Kidney epithelial cell (primary cell): ENCODE results near the gene ANKRD40. TPM values are rescaled to one million over a fixed set of nuclear protein-coding genes. Genes with fewer than 3 reads are reported as not detected.

Source experiments
- DNase-seq: peaks from one replicate; pipeline ENCODE4 v3.0.0-alpha.2; 2010; ENCODE audit warnings: low read depth
- H3K27me3 ChIP-seq: 2 replicates; pipeline ENCODE4 v1.6.0; 2011; ENCODE audit warnings: low read length; ENCODE audit not compliant: control insufficient read depth, insufficient read depth
- H3K36me3 ChIP-seq: 2 replicates; pipeline ENCODE4 v1.5.1; 2011; ENCODE audit warnings: low read length; ENCODE audit not compliant: control insufficient read depth, insufficient read depth
- H3K4me3 ChIP-seq: 2 replicates; pipeline ENCODE4 v1.5.1; 2011; ENCODE audit warnings: low read depth, mild to moderate bottlenecking, control low read depth, low read length
- CTCF ChIP-seq: IDR thresholded peaks from 2 replicates; pipeline ENCODE4 v1.5.1; 2011; ENCODE audit warnings: mild to moderate bottlenecking, moderate library complexity, low read length, control low read depth, inconsistent platforms; ENCODE audit not compliant: insufficient read depth, poor library complexity, severe bottlenecking
- total RNA-seq: library from RNA; depleted of rRNA; stranded (reverse); fragments of >200 nt; gene quantifications from 2 replicates; pipeline ENCODE4 v1.2.3, GENCODE V29; 2015

Gene ANKRD40
- total RNA-seq, 1 donor from 2014 or later = 30.7 TPM

GRCh38 chr17:50645748-50646682, 61.7 kb downstream of the ANKRD40 start:
- Histone ChIP-seq H3K27me3 (no peaks in the 10 kb centered on the region), H3K4me3 (no peak overlapping the region), H3K36me3 (peaks cover 2% of the 10 kb centered on the region)
- DNase-seq = no peak
- TF ChIP-seq CTCF = no peak

Other genes with a start within 250 kb of the ANKRD40 start
- gene CHAD, start 239.0 kb downstream of the ANKRD40 start, total RNA-seq = not detected in 2 replicates
- gene RSAD1, start 229.1 kb downstream of the ANKRD40 start, total RNA-seq = 28.4 and 31.1 TPM in 2 replicates
- 0.14 and 0.50 TPM in 2 replicates for gene MYCBPAP, start 199.5 kb downstream of the ANKRD40 start, total RNA-seq
- gene EPN3, start 175.2 kb downstream of the ANKRD40 start, total RNA-seq = 0.62 and 0.84 TPM in 2 replicates
- gene SPATA20, start 160.7 kb downstream of the ANKRD40 start, total RNA-seq = 58.9 and 79.4 TPM in 2 replicates
- 0.07 TPM in 1 of 2 replicates, not detected in the other for gene CACNA1G, start 147.2 kb downstream of the ANKRD40 start, total RNA-seq
- 0.82 and 1.3 TPM in 2 replicates for gene ABCC3, start 73.0 kb downstream of the ANKRD40 start, total RNA-seq
- 31.5 and 35.6 TPM in 2 replicates for gene LUC7L3, start 11.7 kb upstream of the ANKRD40 start, total RNA-seq
- gene ANKRD40CL, start 59.6 kb upstream of the ANKRD40 start, total RNA-seq = not detected in 2 replicates
- gene WFIKKN2, start 127.7 kb upstream of the ANKRD40 start, total RNA-seq = not detected in 2 replicates
- 11.4 and 12.6 TPM in 2 replicates for gene TOB1, start 158.4 kb upstream of the ANKRD40 start, total RNA-seq